GM23338 (cell line): Measurements from ENCODE around the gene PTPRN2. TPM values are rescaled to one million over a fixed set of nuclear protein-coding genes. Genes with fewer than 3 reads are reported as not detected.

Source experiments
- ATAC-seq: fragments of 200-7000 bp; cut with Tn5 transposase; 3 replicates; pipeline ENCODE4 v1.9.1; 2020
- DNase-seq: peaks from one replicate; pipeline ENCODE4 v3.0.0-alpha.2; 2015; ENCODE audit warnings: low spot score
- H2AFZ ChIP-seq: fragments of 200-600 bp; sonication (generic); 2 replicates; pipeline ENCODE4 v1.8.0; 2016; ENCODE audit warnings: antibody characterized with exemption, mild to moderate bottlenecking, moderate library complexity
- H3F3A ChIP-seq: fragments of 200-600 bp; sonication (generic); replicated peaks from 2 replicates; pipeline ENCODE4 v1.8.0; 2017; ENCODE audit warnings: antibody characterized with exemption, mixed run types, low read depth
- H3K27ac ChIP-seq: fragments of 200-600 bp; sonication (generic); 2 replicates; pipeline ENCODE4 v1.6.1; 2016; ENCODE audit warnings: low read depth
- H3K27me3 ChIP-seq: fragments of 200-600 bp; sonication (generic); 2 replicates; pipeline ENCODE4 v1.8.0; 2016; ENCODE audit warnings: mild to moderate bottlenecking, mixed run types, moderate library complexity; ENCODE audit not compliant: insufficient read depth
- H3K36me3 ChIP-seq: fragments of 200-600 bp; sonication (generic); 2 replicates; pipeline ENCODE4 v1.8.0; 2016; ENCODE audit warnings: mild to moderate bottlenecking; ENCODE audit not compliant: insufficient read depth
- H3K4me1 ChIP-seq: fragments of 200-600 bp; sonication (generic); 2 replicates; pipeline ENCODE4 v1.8.0; 2016; ENCODE audit warnings: mild to moderate bottlenecking, moderate library complexity; ENCODE audit not compliant: insufficient read depth
- H3K4me2 ChIP-seq: fragments of 200-600 bp; sonication (generic); 2 replicates; pipeline ENCODE4 v1.7.1; 2017; ENCODE audit warnings: mixed run types
- H3K4me3 ChIP-seq: fragments of 200-600 bp; sonication (generic); 2 replicates; pipeline ENCODE4 v1.6.1; 2016; ENCODE audit warnings: mixed run types
- H3K79me2 ChIP-seq: fragments of 200-600 bp; sonication (generic); replicated peaks from 2 replicates; pipeline ENCODE4 v1.8.0; 2017; ENCODE audit warnings: mild to moderate bottlenecking; ENCODE audit not compliant: insufficient read depth
- H3K9me2 ChIP-seq: fragments of 200-600 bp; sonication (generic); 2 replicates; pipeline ENCODE4 v1.8.0; 2017; ENCODE audit not compliant: insufficient read depth
- H4K20me1 ChIP-seq: fragments of 200-600 bp; sonication (generic); replicated peaks from 2 replicates; pipeline ENCODE4 v1.8.0; 2017; ENCODE audit warnings: mild to moderate bottlenecking; ENCODE audit not compliant: insufficient read depth
- H3K27ac Mint-ChIP-seq: 2 replicates; pipeline ENCODE4 v1.8.0; 2020; ENCODE audit warnings: inconsistent platforms, mild to moderate bottlenecking, moderate library complexity, mixed read lengths
- H3K27me3 Mint-ChIP-seq: 3 replicates; pipeline ENCODE4 v1.8.0; 2022; ENCODE audit warnings: low read depth, mild to moderate bottlenecking, moderate library complexity, mixed read lengths, inconsistent platforms; ENCODE audit not compliant: insufficient read depth, poor library complexity
- H3K36me3 Mint-ChIP-seq: 3 replicates; pipeline ENCODE4 v1.8.0; 2021; ENCODE audit warnings: low read depth, mild to moderate bottlenecking, inconsistent platforms, moderate library complexity, mixed read lengths
- H3K4me1 Mint-ChIP-seq: 3 replicates; pipeline ENCODE4 v1.8.0; 2020; ENCODE audit warnings: mild to moderate bottlenecking, inconsistent platforms, mixed read lengths
- H3K4me3 Mint-ChIP-seq: 3 replicates; pipeline ENCODE4 v1.8.0; 2021; ENCODE audit warnings: moderate library complexity, mild to moderate bottlenecking, inconsistent platforms, mixed read lengths
- H3K9me3 Mint-ChIP-seq: 3 replicates; pipeline ENCODE4 v1.8.0; 2020; ENCODE audit warnings: moderate library complexity, mild to moderate bottlenecking, inconsistent platforms, mixed read lengths
- CREB1 ChIP-seq: fragments of 250-450 bp; sonication (Bioruptor Pico); IDR thresholded peaks from 2 replicates; pipeline ENCODE4 v1.5.0; 2020; ENCODE audit warnings: low read depth, mild to moderate bottlenecking, moderate library complexity
- CTCF ChIP-seq, 2 experiments: fragments of 200-600 bp in 1 of 2; sonication (generic) in 1 of 2; conservative IDR thresholded peaks; 2 replicates each; pipeline versions ENCODE4 v1.5.1 to v1.6.1; 2016 to 2017; ENCODE audit warnings: antibody characterized with exemption in 2 of 2, low read depth in 2 of 2, mild to moderate bottlenecking in 2 of 2, moderate library complexity in 1 of 2
- ETS1 ChIP-seq: IDR thresholded peaks from 2 replicates; pipeline ENCODE4 v1.6.1; 2016; ENCODE audit warnings: antibody characterized with exemption
- EZH2 ChIP-seq: fragments of 200-600 bp; sonication (generic); IDR thresholded peaks from one replicate; pipeline ENCODE4 v1.8.0; 2017; ENCODE audit warnings: antibody characterized with exemption, mild to moderate bottlenecking, low read depth; ENCODE audit not compliant: unreplicated experiment
- EZH2phosphoT487 ChIP-seq: fragments of 200-600 bp; sonication (generic); IDR thresholded peaks from one replicate; pipeline ENCODE4 v1.8.1; 2018; ENCODE audit warnings: antibody characterized with exemption; ENCODE audit not compliant: unreplicated experiment
- JUNB ChIP-seq: IDR thresholded peaks from one replicate; pipeline ENCODE4 v1.6.1; 2016; ENCODE audit warnings: antibody characterized with exemption; ENCODE audit not compliant: unreplicated experiment
- NANOG ChIP-seq: IDR thresholded peaks from 2 replicates; pipeline ENCODE4 v1.6.1; 2016; ENCODE audit warnings: antibody characterized with exemption, borderline replicate concordance
- POLR2AphosphoS5 ChIP-seq: IDR thresholded peaks from 2 replicates; pipeline ENCODE4 v1.6.1; 2016; ENCODE audit warnings: antibody characterized with exemption, low read depth
- REST ChIP-seq: IDR thresholded peaks from one replicate; pipeline ENCODE4 v1.6.1; 2018; ENCODE audit warnings: antibody characterized with exemption; ENCODE audit not compliant: unreplicated experiment
- STAT1 ChIP-seq: IDR thresholded peaks from one replicate; pipeline ENCODE4 v1.6.1; 2016; ENCODE audit warnings: antibody characterized with exemption; ENCODE audit not compliant: unreplicated experiment
- ZNF114 ChIP-seq: fragments of 250-450 bp; sonication (Bioruptor Pico); IDR thresholded peaks from 2 replicates; pipeline ENCODE4 v1.5.0; 2020; ENCODE audit warnings: mild to moderate bottlenecking, moderate library complexity
- ZNF331 ChIP-seq: fragments of 250-450 bp; sonication (Bioruptor Pico); IDR thresholded peaks from 2 replicates; pipeline ENCODE4 v1.5.0; 2020; ENCODE audit warnings: low read depth, mild to moderate bottlenecking, moderate library complexity
- ZNF462 ChIP-seq: fragments of 250-450 bp; sonication (Bioruptor Pico); IDR thresholded peaks from 2 replicates; pipeline ENCODE4 v1.5.0; 2020; ENCODE audit warnings: mild to moderate bottlenecking, moderate library complexity
- polyA plus RNA-seq: library from polyadenylated mRNA; unstranded; fragments of >200 nt; fragmentation: Nextera tagmentation; extraction: Ambion mirVana; gene quantifications from 2 replicates; pipeline ENCODE4 v1.2.1, GENCODE V29; 2016
- total RNA-seq: library from RNA; depleted of rRNA; stranded (reverse); fragments of >200 nt; shearing (Covaris generic); gene quantifications from 2 replicates; pipeline ENCODE4 v1.2.3, GENCODE V29; 2014

The PTPRN2 gene
- total and polyA plus RNA-seq, 2 experiments from 2014 or later: 0.87 to 4.0 TPM

- Mint-ChIP-seq H3K27me3 (peaks cover 11% of the 10 kb centered on the region), H3K27ac (no peak overlapping the region), H3K4me3 (no peak overlapping the region), H3K4me1 (0 out of 3 replicates have a peak, but pooled peaks cover 5% of the 10 kb centered on the region), H3K36me3 (peaks cover 21% of the 10 kb centered on the region), H3K9me3 (peaks cover 49% of the 10 kb centered on the region)
- H3K79me2 ChIP-seq: no peaks in the 10 kb centered on the region
- 0 out of 2 replicates have a peak, but pooled peaks cover 3% of the 10 kb centered on the region for H3K9me2 ChIP-seq
- H3K4me2 ChIP-seq: no peak overlapping the region
- ATAC-seq (no peak), DNase-seq (no peak)
- 0 out of 2 replicates have a peak, but pooled peaks cover 4% of the 10 kb centered on the region for H3K36me3 ChIP-seq
- no peak overlapping the region for H3K4me3 ChIP-seq
- no peak overlapping the region for H2AFZ ChIP-seq
- peaks cover 5% of the 10 kb centered on the region; the same call in 1 of the 2 replicates for H3K4me1 ChIP-seq
- H3K27ac ChIP-seq: no peak overlapping the region
- H3F3A ChIP-seq: no peaks in the 10 kb centered on the region
- H3K27me3 ChIP-seq: peaks cover 5% of the 10 kb centered on the region; the same call in 1 of the 2 replicates
- TF ChIP-seq CTCF (conservative IDR thresholded peaks at IDR 0.05; ENCODE audit: low read depth in 2 of 2) (no peak), EZH2phosphoT487 (no peak), STAT1 (no peak), ZNF114 (CRISPR knock-in tag) (no peak), POLR2AphosphoS5 (no peak), CREB1 (CRISPR knock-in tag) (no peak), NANOG (no peak), EZH2 (no peak), ETS1 (no peak), REST (no peak), ZNF462 (CRISPR knock-in tag) (no peak), JUNB (no peak), ZNF331 (CRISPR knock-in tag) (no peak)
- 0 out of 2 replicates have a peak, but pooled peaks cover 3% of the 10 kb centered on the region for H4K20me1 ChIP-seq
Measured at GRCh38 chr7:158579662-158580646, 7.7 kb downstream of the PTPRN2 start.
